Measurements from ENCODE around the gene GABRR2.

GABRR2 gene

DNA sequence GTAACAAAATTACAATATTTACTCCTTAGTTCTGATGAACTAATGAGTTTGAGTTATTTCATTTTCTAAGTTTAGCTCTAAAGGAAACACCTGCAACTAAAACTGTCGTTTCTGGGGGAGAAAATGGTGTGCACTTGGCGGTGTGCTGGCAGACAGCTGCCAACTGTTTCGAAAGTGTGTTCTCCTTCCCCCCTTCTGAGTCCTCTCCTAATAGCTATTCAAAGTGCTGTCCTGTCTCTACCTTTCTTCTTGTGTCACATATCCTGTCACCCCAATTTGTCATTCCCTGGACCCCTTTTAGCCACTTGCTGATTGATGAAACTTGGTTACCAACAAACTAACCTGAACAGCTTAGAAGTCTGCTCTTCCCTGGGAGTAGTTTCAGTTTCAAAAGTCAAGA lies 42.3 kb upstream of the GABRR2 start:
- Histone ChIP-seq H3K79me2 (no peaks in the 10 kb centered on the region), H2AFZ (peak overlapping the region; percentile 26), H3K9me3 (ENCODE audit: control insufficient read depth, low read length) (no peaks in the 10 kb centered on the region), H3K4me2 (ENCODE audit: low read length) (no peak overlapping the region), H3K4me1 (no peaks in the 10 kb centered on the region), H3K27me3 (ENCODE audit: control insufficient read depth, insufficient read depth, low read length) (no peaks in the 10 kb centered on the region), H3K4me3 (ENCODE audit: low read depth, low read length) (no peak overlapping the region), H3K9ac (no peak overlapping the region), H3K36me3 (ENCODE audit: control insufficient read depth, insufficient read depth, low read length) (no peaks in the 10 kb centered on the region), H3K27ac (no peak overlapping the region)
- TF ChIP-seq, protein P1, sequence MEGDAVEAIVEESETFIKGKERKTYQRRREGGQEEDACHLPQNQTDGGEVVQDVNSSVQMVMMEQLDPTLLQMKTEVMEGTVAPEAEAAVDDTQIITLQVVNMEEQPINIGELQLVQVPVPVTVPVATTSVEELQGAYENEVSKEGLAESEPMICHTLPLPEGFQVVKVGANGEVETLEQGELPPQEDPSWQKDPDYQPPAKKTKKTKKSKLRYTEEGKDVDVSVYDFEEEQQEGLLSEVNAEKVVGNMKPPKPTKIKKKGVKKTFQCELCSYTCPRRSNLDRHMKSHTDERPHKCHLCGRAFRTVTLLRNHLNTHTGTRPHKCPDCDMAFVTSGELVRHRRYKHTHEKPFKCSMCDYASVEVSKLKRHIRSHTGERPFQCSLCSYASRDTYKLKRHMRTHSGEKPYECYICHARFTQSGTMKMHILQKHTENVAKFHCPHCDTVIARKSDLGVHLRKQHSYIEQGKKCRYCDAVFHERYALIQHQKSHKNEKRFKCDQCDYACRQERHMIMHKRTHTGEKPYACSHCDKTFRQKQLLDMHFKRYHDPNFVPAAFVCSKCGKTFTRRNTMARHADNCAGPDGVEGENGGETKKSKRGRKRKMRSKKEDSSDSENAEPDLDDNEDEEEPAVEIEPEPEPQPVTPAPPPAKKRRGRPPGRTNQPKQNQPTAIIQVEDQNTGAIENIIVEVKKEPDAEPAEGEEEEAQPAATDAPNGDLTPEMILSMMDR (IDR thresholded peaks at IDR 0.05), result no peak

DNA sequence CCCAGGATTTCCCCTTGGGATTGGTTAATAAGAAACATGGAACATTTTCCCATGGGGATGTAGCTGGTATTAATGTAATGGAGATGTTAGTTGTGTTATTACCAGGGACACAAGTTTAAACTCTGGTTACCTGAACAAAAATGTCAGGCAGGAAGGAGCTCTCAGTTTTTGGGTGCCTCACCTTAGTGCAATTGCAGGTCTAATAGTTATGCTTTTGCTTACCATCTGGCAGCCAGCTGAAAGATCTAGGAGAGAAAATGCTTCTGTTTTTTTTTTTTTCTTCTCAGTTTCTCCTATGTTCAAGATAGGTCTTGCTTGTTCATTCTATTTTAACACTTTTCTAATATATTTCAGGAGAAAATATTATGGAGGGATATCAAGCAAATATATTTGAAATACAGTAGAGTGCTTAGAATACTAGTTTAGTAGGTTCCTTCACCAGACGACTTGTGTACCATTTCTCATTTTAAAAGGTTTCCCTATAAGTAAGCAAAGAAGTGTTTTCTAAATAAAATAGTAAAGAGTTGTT lies 41.6 kb upstream of the GABRR2 start:
- no peak overlapping the region for H3K4me2 ChIP-seq (ENCODE audit: low read length)
- no peaks in the 10 kb centered on the region for H3K36me3 ChIP-seq (ENCODE audit: control insufficient read depth, insufficient read depth, low read length)
- peaks cover 1% of the 10 kb centered on the region for H3K79me2 ChIP-seq
- no peak overlapping the region for H2AFZ ChIP-seq
- TF ChIP-seq, protein P1 (IDR thresholded peaks at IDR 0.05), result no peak
- H3K9ac ChIP-seq, result no peak overlapping the region
- H3K27me3 ChIP-seq (ENCODE audit: control insufficient read depth, insufficient read depth, low read length), result no peaks in the 10 kb centered on the region
- H3K4me1 ChIP-seq, result no peaks in the 10 kb centered on the region
- H3K27ac ChIP-seq, result no peak overlapping the region
- H3K9me3 ChIP-seq (ENCODE audit: control insufficient read depth, low read length), result no peaks in the 10 kb centered on the region
- no peak overlapping the region for H3K4me3 ChIP-seq (ENCODE audit: low read depth, low read length)

DNA sequence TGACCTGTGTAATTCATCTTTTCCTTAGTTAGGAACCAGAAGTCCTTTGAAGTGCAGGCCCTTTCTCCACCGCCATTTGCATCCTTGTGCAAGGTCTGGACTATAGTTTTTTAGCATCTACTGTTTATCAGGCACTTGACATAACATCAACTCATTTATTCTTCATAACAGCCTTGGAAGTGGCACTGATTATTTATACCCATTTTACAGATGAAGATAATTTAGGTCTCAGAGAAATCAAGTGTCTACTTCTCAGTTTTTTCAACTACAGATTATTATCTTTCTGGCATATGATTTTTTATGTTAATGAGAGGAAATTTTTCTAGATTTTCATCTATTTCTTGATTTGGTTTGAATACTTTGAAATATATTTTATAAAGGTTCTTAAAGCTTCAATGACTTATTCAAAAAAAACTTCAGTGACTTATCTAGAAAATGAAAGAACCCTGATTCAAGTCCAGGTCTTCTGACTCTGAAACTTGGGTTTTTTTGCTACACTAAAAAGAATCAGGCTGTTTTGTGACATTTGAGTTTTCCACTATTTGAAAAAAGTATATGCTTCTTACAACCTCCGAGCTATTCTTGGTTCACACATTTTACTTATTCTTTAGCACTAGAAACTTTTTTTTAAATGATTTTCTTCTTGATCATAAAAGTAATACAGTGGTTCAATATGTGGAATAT lies 40.6 kb upstream of the GABRR2 start:
- Histone ChIP-seq H3K4me1 (peaks cover 6% of the 10 kb centered on the region), H3K4me3 (ENCODE audit: low read depth, low read length) (no peak overlapping the region), H3K4me2 (ENCODE audit: low read length) (no peak overlapping the region), H3K9me3 (ENCODE audit: control insufficient read depth, low read length) (no peaks in the 10 kb centered on the region), H2AFZ (no peak overlapping the region), H3K9ac (no peak overlapping the region), H3K27ac (no peak overlapping the region), H3K36me3 (ENCODE audit: control insufficient read depth, insufficient read depth, low read length) (no peaks in the 10 kb centered on the region), H3K79me2 (peaks cover 10% of the 10 kb centered on the region), H3K27me3 (ENCODE audit: control insufficient read depth, insufficient read depth, low read length) (no peaks in the 10 kb centered on the region)
- TF ChIP-seq, protein P1 (IDR thresholded peaks at IDR 0.05), result no peak

DNA sequence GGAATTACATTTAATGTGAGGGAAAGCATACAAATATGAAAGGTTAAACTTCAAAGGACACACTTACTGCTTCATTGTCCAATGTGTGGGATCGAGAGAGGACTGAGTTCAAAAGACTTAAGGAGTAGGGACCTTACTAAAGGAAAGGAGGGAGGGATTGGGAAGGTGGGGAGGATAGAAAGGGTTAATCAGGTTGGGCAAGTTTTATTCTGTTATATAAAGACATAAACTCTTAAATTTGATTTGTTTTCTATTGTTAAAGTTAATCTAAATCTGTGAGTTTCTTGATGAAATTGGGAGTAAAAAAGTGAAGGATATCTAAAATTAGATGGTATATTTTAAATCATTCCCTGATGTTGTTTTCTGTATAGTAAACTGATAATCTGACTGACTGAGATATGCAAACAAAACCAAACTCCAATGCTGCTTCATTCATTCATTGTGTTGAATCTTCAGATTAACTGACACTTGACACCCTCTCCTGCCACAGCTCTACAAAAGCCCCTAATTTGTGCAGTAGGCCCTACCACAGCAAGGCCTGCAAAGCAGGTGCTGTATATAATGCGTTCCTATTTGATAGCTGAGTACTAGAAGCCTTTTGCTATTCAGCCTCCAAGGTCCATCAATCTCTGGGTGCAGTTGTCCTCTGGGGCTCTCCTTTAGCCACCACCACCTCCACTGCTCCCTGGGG lies 38.7 kb upstream of the GABRR2 start:
- H3K27me3 ChIP-seq (ENCODE audit: control insufficient read depth, insufficient read depth, low read length), result no peaks in the 10 kb centered on the region
- no peaks in the 10 kb centered on the region for H3K9me3 ChIP-seq (ENCODE audit: control insufficient read depth, low read length)
- H3K4me2 ChIP-seq (ENCODE audit: low read length), result no peak overlapping the region
- H3K4me1 ChIP-seq, result peaks cover 13% of the 10 kb centered on the region
- no peaks in the 10 kb centered on the region for H3K36me3 ChIP-seq (ENCODE audit: control insufficient read depth, insufficient read depth, low read length)
- H3K9ac ChIP-seq, result no peak overlapping the region
- H3K4me3 ChIP-seq (ENCODE audit: low read depth, low read length), result no peak overlapping the region
- peak overlapping the region; percentile 95 for H3K27ac ChIP-seq
- H3K79me2 ChIP-seq, result peaks cover 28% of the 10 kb centered on the region
- TF ChIP-seq, protein P1 (IDR thresholded peaks at IDR 0.05), result no peak
- H2AFZ ChIP-seq, result peak overlapping the region; percentile 38

Measured in parathyroid adenoma (tissue), 2 donors.